CD8-positive, alpha-beta memory T cell (primary cell): ENCODE data around the gene KLK12. TPM values are rescaled to one million over a fixed set of nuclear protein-coding genes. Genes with fewer than 3 reads are reported as not detected.

Experiments
- CTCF ChIA-PET: fragments of 350-600 bp; sonication (Branson Sonifier 250); formaldehyde crosslinking; loops from one replicate; lab custom pipeline; 2021; ENCODE audit warnings: antibody characterized with exemption; lab: Charles Lee
- POLR2A ChIA-PET: fragments of 350-600 bp; sonication (Branson Sonifier 250); formaldehyde crosslinking; loops from one replicate; lab custom pipeline; 2021; ENCODE audit warnings: antibody characterized with exemption; lab: Charles Lee
- DNase-seq, 5 donors: peaks; one replicate each; pipeline versions ENCODE4 v3.0.0 to v3.0.0-alpha.2; 2020 to 2022; ENCODE audit warnings: mixed read lengths in 1 of 5
- H3K27ac ChIP-seq: one replicate; pipeline ENCODE4 v1.7.0; 2013; ENCODE audit warnings: low read depth, mild to moderate bottlenecking, low read length, moderate library complexity
- H3K27me3 ChIP-seq: 2 replicates; pipeline ENCODE4 v1.7.0; 2013; ENCODE audit warnings: low read length, mild to moderate bottlenecking; ENCODE audit not compliant: insufficient read depth, poor library complexity, severe bottlenecking
- H3K36me3 ChIP-seq: 2 replicates; pipeline ENCODE4 v1.7.0; 2013; ENCODE audit warnings: mild to moderate bottlenecking, low read length, moderate library complexity; ENCODE audit not compliant: insufficient read depth
- H3K4me1 ChIP-seq: 2 replicates; pipeline ENCODE4 v1.7.0; 2013; ENCODE audit warnings: mild to moderate bottlenecking, low read length, moderate library complexity; ENCODE audit not compliant: insufficient read depth
- H3K4me3 ChIP-seq: 2 replicates; pipeline ENCODE4 v1.7.0; 2013; ENCODE audit warnings: mild to moderate bottlenecking, low read length
- H3K9me3 ChIP-seq: 2 replicates; pipeline ENCODE4 v1.7.0; 2013; ENCODE audit warnings: mild to moderate bottlenecking, low read length
- H3K27ac Mint-ChIP-seq, 8 donors: one replicate each; pipeline ENCODE4 v1.8.0; 2020 to 2021; ENCODE audit warnings: mixed read lengths in 8 of 8, mild to moderate bottlenecking in 6 of 8, inconsistent platforms in 3 of 8, moderate library complexity in 3 of 8
- H3K27me3 Mint-ChIP-seq, 2 donors: one replicate each; pipeline ENCODE4 v1.8.0; 2020 to 2021; ENCODE audit warnings: mixed read lengths in 2 of 2, mild to moderate bottlenecking in 1 of 2, moderate library complexity in 1 of 2
- H3K36me3 Mint-ChIP-seq, 3 donors: one replicate each; pipeline ENCODE4 v1.8.0; 2020 to 2021; ENCODE audit warnings: mixed read lengths in 3 of 3, inconsistent platforms in 1 of 3, mild to moderate bottlenecking in 1 of 3
- H3K4me1 Mint-ChIP-seq, 3 donors: one replicate each; pipeline ENCODE4 v1.8.0; 2020 to 2021; ENCODE audit warnings: mixed read lengths in 3 of 3, inconsistent platforms in 1 of 3, mild to moderate bottlenecking in 1 of 3
- H3K4me3 Mint-ChIP-seq, 7 donors: one replicate each; pipeline ENCODE4 v1.8.0; 2020 to 2021; ENCODE audit warnings: mixed read lengths in 7 of 7, mild to moderate bottlenecking in 6 of 7, moderate library complexity in 4 of 7, inconsistent platforms in 2 of 7
- H3K9me3 Mint-ChIP-seq, 5 donors: one replicate each; pipeline ENCODE4 v1.8.0; 2020 to 2022; ENCODE audit warnings: mixed read lengths in 5 of 5, mild to moderate bottlenecking in 3 of 5, moderate library complexity in 2 of 5, inconsistent platforms in 1 of 5
- polyA plus RNA-seq: library from polyadenylated mRNA; unstranded; fragments of 300-500 nt; fragmentation: Illumina TruSeq; gene quantifications from one replicate; pipeline ENCODE4 v1.2.3, GENCODE V29; 2021
- total RNA-seq, 2 experiments: library from RNA; stranded (reverse); gene quantifications; one replicate each; pipeline ENCODE4 v1.2.3, GENCODE V29; 2021

KLK12 gene
- total and polyA plus RNA-seq, 3 experiments from 2014 or later, result not detected

- POLR2A ChIA-PET, result no interaction called here
- Histone ChIP-seq H3K4me3 (no peak overlapping the region), H3K4me1 (no peaks in the 10 kb centered on the region), H3K36me3 (no peaks in the 10 kb centered on the region), H3K27me3 (no peaks in the 10 kb centered on the region), H3K27ac (no peak overlapping the region), H3K9me3 (no peaks in the 10 kb centered on the region)
- CTCF ChIA-PET, result no interaction called here
- H3K4me3 Mint-ChIP-seq, result no peak overlapping the region
- peaks cover 0 to 2% (median 0%) of the 10 kb centered on the region in 5 donors for H3K9me3 Mint-ChIP-seq
- no peak for DNase-seq
- H3K4me1 Mint-ChIP-seq, result no peaks in the 10 kb centered on the region
- peaks cover 9 to 13% of the 10 kb centered on the region in 2 donors for H3K27me3 Mint-ChIP-seq
- no peak overlapping the region for H3K27ac Mint-ChIP-seq
- no peaks in the 10 kb centered on the region for H3K36me3 Mint-ChIP-seq
Observed at GRCh38 chr19:51043497-51043896, 8.7 kb upstream of the KLK12 start.

- Histone ChIP-seq H3K36me3 (no peaks in the 10 kb centered on the region), H3K27me3 (no peaks in the 10 kb centered on the region), H3K4me3 (no peak overlapping the region), H3K4me1 (no peaks in the 10 kb centered on the region), H3K9me3 (no peaks in the 10 kb centered on the region), H3K27ac (no peak overlapping the region)
- Mint-ChIP-seq H3K27ac (no peak overlapping the region), H3K36me3 (no peaks in the 10 kb centered on the region), H3K9me3 (no peaks in the 10 kb centered on the region), H3K27me3 (peaks cover 6 to 8% of the 10 kb centered on the region in 2 donors), H3K4me1 (no peaks in the 10 kb centered on the region), H3K4me3 (no peak overlapping the region)
- DNase-seq, result no peak
- ChIA-PET CTCF (no interaction called here), POLR2A (no interaction called here)
Observed at GRCh38 chr19:51040151-51040550, 5.3 kb upstream of the KLK12 start.

GRCh38 chr19:51036519-51036918 lies 1.7 kb upstream of the KLK12 start:
- ChIA-PET CTCF (no interaction called here), POLR2A (no interaction called here)
- no peak overlapping the region for H3K4me3 Mint-ChIP-seq
- H3K9me3 ChIP-seq, result no peaks in the 10 kb centered on the region
- no peak for DNase-seq
- no peaks in the 10 kb centered on the region for H3K9me3 Mint-ChIP-seq
- H3K27ac Mint-ChIP-seq, result no peak overlapping the region
- H3K4me3 ChIP-seq, result no peak overlapping the region
- H3K4me1 Mint-ChIP-seq, result no peaks in the 10 kb centered on the region
- H3K27me3 Mint-ChIP-seq, result peaks cover 27 to 30% of the 10 kb centered on the region in 2 donors
- no peaks in the 10 kb centered on the region for H3K4me1 ChIP-seq
- no peaks in the 10 kb centered on the region for H3K36me3 ChIP-seq
- H3K27ac ChIP-seq, result no peak overlapping the region
- H3K36me3 Mint-ChIP-seq, result no peaks in the 10 kb centered on the region
- H3K27me3 ChIP-seq, result no peaks in the 10 kb centered on the region

GRCh38 chr19:51031880-51032225 lies 2.9 kb downstream of the KLK12 start:
- H3K4me1 Mint-ChIP-seq, result no peaks in the 10 kb centered on the region
- no peak overlapping the region for H3K4me3 ChIP-seq
- H3K4me1 ChIP-seq, result no peaks in the 10 kb centered on the region
- H3K9me3 Mint-ChIP-seq, result no peaks in the 10 kb centered on the region
- no peak for DNase-seq
- no peaks in the 10 kb centered on the region for H3K36me3 ChIP-seq
- no peak overlapping the region for H3K4me3 Mint-ChIP-seq
- H3K27ac ChIP-seq, result no peak overlapping the region
- POLR2A ChIA-PET, result no interaction called here
- no peaks in the 10 kb centered on the region for H3K36me3 Mint-ChIP-seq
- H3K9me3 ChIP-seq, result no peaks in the 10 kb centered on the region
- CTCF ChIA-PET, result no interaction called here
- H3K27me3 ChIP-seq, result peaks cover 5% of the 10 kb centered on the region
- H3K27ac Mint-ChIP-seq, result peak overlapping the region in 1 of 8 donors; percentile 62
- peaks cover 41 to 46% of the 10 kb centered on the region in 2 donors for H3K27me3 Mint-ChIP-seq

- ChIA-PET CTCF (no interaction called here), POLR2A (no interaction called here)
- no peaks in the 10 kb centered on the region for H3K9me3 Mint-ChIP-seq
- H3K27me3 Mint-ChIP-seq, result peaks cover 40 to 49% of the 10 kb centered on the region in 2 donors
- Histone ChIP-seq H3K27ac (no peak overlapping the region), H3K4me3 (no peak overlapping the region), H3K9me3 (no peaks in the 10 kb centered on the region), H3K36me3 (no peaks in the 10 kb centered on the region), H3K4me1 (no peaks in the 10 kb centered on the region), H3K27me3 (peaks cover 5% of the 10 kb centered on the region)
- H3K36me3 Mint-ChIP-seq, result no peaks in the 10 kb centered on the region
- no peak overlapping the region for H3K4me3 Mint-ChIP-seq
- no peak for DNase-seq
- H3K27ac Mint-ChIP-seq, result peak overlapping the region in 2 of 8 donors; percentile 59 to 62
- H3K4me1 Mint-ChIP-seq, result no peaks in the 10 kb centered on the region
Observed at GRCh38 chr19:51031220-51031879, 3.5 kb downstream of the KLK12 start.

- Mint-ChIP-seq H3K36me3 (no peaks in the 10 kb centered on the region), H3K4me3 (no peak overlapping the region), H3K9me3 (no peaks in the 10 kb centered on the region), H3K4me1 (no peaks in the 10 kb centered on the region), H3K27me3 (peaks cover 39 to 49% of the 10 kb centered on the region in 2 donors), H3K27ac (no peak overlapping the region)
- no peak overlapping the region for H3K27ac ChIP-seq
- ChIA-PET POLR2A (no interaction called here), CTCF (no interaction called here)
- no peak overlapping the region for H3K4me3 ChIP-seq
- no peaks in the 10 kb centered on the region for H3K36me3 ChIP-seq
- peaks cover 5% of the 10 kb centered on the region for H3K27me3 ChIP-seq
- no peak for DNase-seq
- no peaks in the 10 kb centered on the region for H3K9me3 ChIP-seq
- H3K4me1 ChIP-seq, result no peaks in the 10 kb centered on the region
Observed at GRCh38 chr19:51030631-51031030, 4.2 kb downstream of the KLK12 start.

- no peaks in the 10 kb centered on the region for H3K9me3 Mint-ChIP-seq
- H3K4me3 Mint-ChIP-seq, result no peak overlapping the region
- no peak for DNase-seq
- Histone ChIP-seq H3K4me1 (no peaks in the 10 kb centered on the region), H3K9me3 (no peaks in the 10 kb centered on the region), H3K4me3 (no peak overlapping the region), H3K27me3 (peaks cover 9% of the 10 kb centered on the region), H3K36me3 (no peaks in the 10 kb centered on the region), H3K27ac (no peak overlapping the region)
- no peaks in the 10 kb centered on the region for H3K4me1 Mint-ChIP-seq
- H3K27ac Mint-ChIP-seq, result no peak overlapping the region
- ChIA-PET CTCF (no interaction called here), POLR2A (no interaction called here)
- H3K36me3 Mint-ChIP-seq, result no peaks in the 10 kb centered on the region
- peaks cover 41 to 53% of the 10 kb centered on the region in 2 donors for H3K27me3 Mint-ChIP-seq
Observed at GRCh38 chr19:51029718-51030117, 5.1 kb downstream of the KLK12 start.

- Histone ChIP-seq H3K27me3 (peaks cover 9% of the 10 kb centered on the region), H3K9me3 (no peaks in the 10 kb centered on the region), H3K27ac (no peak overlapping the region), H3K4me3 (no peak overlapping the region), H3K36me3 (no peaks in the 10 kb centered on the region), H3K4me1 (no peaks in the 10 kb centered on the region)
- Mint-ChIP-seq H3K27me3 (peaks cover 36 to 46% of the 10 kb centered on the region in 2 donors), H3K4me1 (no peaks in the 10 kb centered on the region), H3K36me3 (no peaks in the 10 kb centered on the region), H3K27ac (peak overlapping the region in 1 of 8 donors; percentile 63), H3K4me3 (no peak overlapping the region), H3K9me3 (no peaks in the 10 kb centered on the region)
- ChIA-PET POLR2A (no interaction called here), CTCF (no interaction called here)
- no peak for DNase-seq
Observed at GRCh38 chr19:51027873-51028272, 6.9 kb downstream of the KLK12 start.
